A673 (cell line): ENCODE measurements around the gene PTGDR2. TPM values are rescaled to one million over a fixed set of nuclear protein-coding genes. Genes with fewer than 3 reads are reported as not detected.

Experiments
- BruUV-seq: library from RNA; stranded (reverse); fragments of 400-500 nt; replicated peaks from 2 replicates; lab custom pipeline; 2021; lab: Mats Ljungman, UMichigan
- CTCF ChIA-PET: fragments of 300-600 bp; sonication (Branson Sonifier 250); formaldehyde crosslinking; loops from one replicate; lab custom pipeline; 2022; ENCODE audit warnings: antibody characterized with exemption; lab: Charles Lee
- POLR2A ChIA-PET: fragments of 300-600 bp; sonication (Branson Sonifier 250); formaldehyde crosslinking; loops from one replicate; lab custom pipeline; 2022; ENCODE audit warnings: antibody characterized with exemption; ENCODE audit not compliant: low non-redundant PET; lab: Charles Lee
- DNase-seq: peaks from one replicate; pipeline ENCODE4 v3.0.0-alpha.2; 2015; ENCODE audit warnings: low spot score
- H3K27ac ChIP-seq: fragments of 200-600 bp; sonication (generic); 2 replicates; pipeline ENCODE4 v1.5.1; 2016; ENCODE audit warnings: mixed run types, low read depth, mild to moderate bottlenecking, mixed read lengths, antibody characterized with exemption, low read length; ENCODE audit not compliant: poor library complexity, severe bottlenecking
- H3K27me3 ChIP-seq: fragments of 200-600 bp; sonication (generic); replicated peaks from 2 replicates; pipeline ENCODE4 v1.6.1; 2017; ENCODE audit warnings: mixed run types, low read depth, mild to moderate bottlenecking, mixed read lengths, antibody characterized with exemption, low read length; ENCODE audit not compliant: insufficient read depth, poor library complexity
- H3K36me3 ChIP-seq: fragments of 200-600 bp; sonication (generic); 2 replicates; pipeline ENCODE4 v1.6.1; 2016; ENCODE audit warnings: mixed run types, mild to moderate bottlenecking, mixed read lengths, antibody characterized with exemption, low read length; ENCODE audit not compliant: insufficient read depth, poor library complexity, severe bottlenecking
- H3K4me1 ChIP-seq: fragments of 200-600 bp; sonication (generic); 2 replicates; pipeline ENCODE4 v1.6.1; 2017; ENCODE audit warnings: mixed run types, mild to moderate bottlenecking, mixed read lengths, antibody characterized with exemption, low read length; ENCODE audit not compliant: insufficient read depth, poor library complexity, severe bottlenecking
- H3K4me3 ChIP-seq: fragments of 200-600 bp; sonication (generic); 2 replicates; pipeline ENCODE4 v1.5.1; 2016; ENCODE audit warnings: low read depth, mixed run types, mild to moderate bottlenecking, mixed read lengths, low read length; ENCODE audit not compliant: poor library complexity, severe bottlenecking
- H3K9me3 ChIP-seq: fragments of 200-600 bp; sonication (generic); 2 replicates; pipeline ENCODE4 v1.6.1; 2016; ENCODE audit warnings: mixed run types, low read depth, mild to moderate bottlenecking, mixed read lengths, antibody characterized with exemption, low read length; ENCODE audit not compliant: poor library complexity, severe bottlenecking
- EZH2 ChIP-seq: fragments of 200-600 bp; sonication (generic); IDR thresholded peaks from 2 replicates; pipeline ENCODE4 v1.6.1; 2017; ENCODE audit warnings: borderline replicate concordance, low read depth, mild to moderate bottlenecking, mixed read lengths, antibody characterized with exemption, low read length; ENCODE audit not compliant: poor library complexity, severe bottlenecking
- intact Hi-C: fragments of 100-400 bp; cut with micrococcal nuclease; formaldehyde crosslinking; loops from one replicate; pipeline ENCODE4 v1.10.0; 2022; ENCODE audit not compliant: unreplicated experiment
- total RNA-seq: library from RNA; stranded (reverse); gene quantifications from 2 replicates; pipeline ENCODE4 v1.2.3, GENCODE V29; 2021
- TF ChIP-seq, protein P1 (sequence below): fragments of 300-800, 200-600 bp; sonication (generic); conservative IDR thresholded peaks from 2 replicates; pipeline ENCODE4 v1.5.1; 2017; ENCODE audit warnings: low read depth, mild to moderate bottlenecking, antibody characterized with exemption, low read length, moderate library complexity, mixed read lengths

The PTGDR2 gene
- total RNA-seq, 1 experiment from 2014 or later = 0.09 TPM

DNA sequence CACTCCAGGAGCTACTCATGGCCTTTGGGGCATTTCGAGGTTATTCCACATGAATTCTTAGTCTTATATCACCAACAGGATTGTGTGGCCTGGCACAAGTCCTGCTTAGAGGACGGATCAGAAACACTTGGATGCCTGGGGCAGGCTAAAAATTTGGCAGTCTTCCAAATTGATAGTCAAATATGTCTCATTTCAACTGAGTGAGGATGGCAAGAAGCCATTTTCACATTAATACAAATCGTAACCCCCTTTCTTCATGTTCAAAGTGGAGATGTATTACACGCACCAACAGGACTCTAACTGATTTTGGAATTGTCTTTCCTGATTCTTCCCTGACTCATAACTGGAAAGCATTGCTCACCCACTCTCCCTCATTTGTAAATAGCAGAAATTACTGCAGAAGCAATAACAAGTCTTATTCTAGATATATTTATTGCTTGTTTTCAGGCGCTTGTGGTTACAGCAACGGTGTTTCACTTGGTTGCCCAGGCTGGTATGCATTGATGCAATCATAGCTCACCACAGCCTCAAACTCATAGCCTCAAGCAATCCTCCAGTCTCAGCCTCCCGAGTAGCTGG, 24.2 kb downstream of the PTGDR2 start:
- no TSS peak for BruUV-seq
- intact Hi-C loops = loop anchor here (1.0 to 5.0 kb wide), 5 partner anchors 57 to 356 kb away; partner anchors contain the start of gene PRPF19
- H3K27ac ChIP-seq = no peak overlapping the region
- ChIA-PET POLR2A (no interaction called here), CTCF (interaction anchor here (1.1 to 2.4 kb wide), 7 partner anchors 16 to 345 kb away, joined by 3 to 34 read pairs (median 4); no protein-coding TSS in a partner anchor)
- H3K27me3 ChIP-seq = peaks cover 5% of the 10 kb centered on the region
- no peaks in the 10 kb centered on the region for H3K9me3 ChIP-seq
- TF ChIP-seq EZH2 = no peak
- no peaks in the 10 kb centered on the region for H3K4me1 ChIP-seq
- no peak for DNase-seq
- no peaks in the 10 kb centered on the region for H3K36me3 ChIP-seq
- no peak overlapping the region for H3K4me3 ChIP-seq

DNA sequence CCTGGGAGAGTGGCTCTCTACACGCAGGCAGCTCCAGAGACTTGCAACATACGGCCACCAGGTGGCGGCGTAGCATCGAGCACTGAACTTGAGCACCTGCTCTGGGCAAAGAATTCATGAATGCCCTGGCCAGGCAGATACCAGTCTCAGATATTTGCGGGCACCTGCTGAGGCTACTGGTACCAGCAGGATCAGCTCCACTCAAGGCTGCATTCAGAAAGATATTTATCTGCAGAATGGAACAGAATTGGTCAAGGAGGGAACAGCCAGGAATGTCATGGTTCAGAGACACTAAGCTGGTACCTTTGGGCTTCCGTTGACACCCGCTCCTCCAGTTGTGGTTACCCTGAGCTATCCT, 24.6 kb downstream of the PTGDR2 start:
- Histone ChIP-seq H3K4me3 (no peak overlapping the region), H3K9me3 (no peaks in the 10 kb centered on the region), H3K36me3 (no peaks in the 10 kb centered on the region), H3K4me1 (no peaks in the 10 kb centered on the region), H3K27ac (no peak overlapping the region), H3K27me3 (peaks cover 5% of the 10 kb centered on the region)
- ChIA-PET POLR2A (no interaction called here), CTCF (interaction anchor here (0.6 to 2.4 kb wide), 10 partner anchors 16 to 357 kb away, joined by 3 to 34 read pairs (median 4); no protein-coding TSS in a partner anchor)
- peak; percentile 84 for DNase-seq
- no TSS peak for BruUV-seq
- TF ChIP-seq EZH2 = no peak
- TF ChIP-seq, protein P1, sequence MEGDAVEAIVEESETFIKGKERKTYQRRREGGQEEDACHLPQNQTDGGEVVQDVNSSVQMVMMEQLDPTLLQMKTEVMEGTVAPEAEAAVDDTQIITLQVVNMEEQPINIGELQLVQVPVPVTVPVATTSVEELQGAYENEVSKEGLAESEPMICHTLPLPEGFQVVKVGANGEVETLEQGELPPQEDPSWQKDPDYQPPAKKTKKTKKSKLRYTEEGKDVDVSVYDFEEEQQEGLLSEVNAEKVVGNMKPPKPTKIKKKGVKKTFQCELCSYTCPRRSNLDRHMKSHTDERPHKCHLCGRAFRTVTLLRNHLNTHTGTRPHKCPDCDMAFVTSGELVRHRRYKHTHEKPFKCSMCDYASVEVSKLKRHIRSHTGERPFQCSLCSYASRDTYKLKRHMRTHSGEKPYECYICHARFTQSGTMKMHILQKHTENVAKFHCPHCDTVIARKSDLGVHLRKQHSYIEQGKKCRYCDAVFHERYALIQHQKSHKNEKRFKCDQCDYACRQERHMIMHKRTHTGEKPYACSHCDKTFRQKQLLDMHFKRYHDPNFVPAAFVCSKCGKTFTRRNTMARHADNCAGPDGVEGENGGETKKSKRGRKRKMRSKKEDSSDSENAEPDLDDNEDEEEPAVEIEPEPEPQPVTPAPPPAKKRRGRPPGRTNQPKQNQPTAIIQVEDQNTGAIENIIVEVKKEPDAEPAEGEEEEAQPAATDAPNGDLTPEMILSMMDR = peak; percentile 97
- intact Hi-C loops = loop anchor here (1.0 to 5.0 kb wide), 5 partner anchors 58 to 356 kb away; partner anchors contain the start of gene PRPF19

DNA sequence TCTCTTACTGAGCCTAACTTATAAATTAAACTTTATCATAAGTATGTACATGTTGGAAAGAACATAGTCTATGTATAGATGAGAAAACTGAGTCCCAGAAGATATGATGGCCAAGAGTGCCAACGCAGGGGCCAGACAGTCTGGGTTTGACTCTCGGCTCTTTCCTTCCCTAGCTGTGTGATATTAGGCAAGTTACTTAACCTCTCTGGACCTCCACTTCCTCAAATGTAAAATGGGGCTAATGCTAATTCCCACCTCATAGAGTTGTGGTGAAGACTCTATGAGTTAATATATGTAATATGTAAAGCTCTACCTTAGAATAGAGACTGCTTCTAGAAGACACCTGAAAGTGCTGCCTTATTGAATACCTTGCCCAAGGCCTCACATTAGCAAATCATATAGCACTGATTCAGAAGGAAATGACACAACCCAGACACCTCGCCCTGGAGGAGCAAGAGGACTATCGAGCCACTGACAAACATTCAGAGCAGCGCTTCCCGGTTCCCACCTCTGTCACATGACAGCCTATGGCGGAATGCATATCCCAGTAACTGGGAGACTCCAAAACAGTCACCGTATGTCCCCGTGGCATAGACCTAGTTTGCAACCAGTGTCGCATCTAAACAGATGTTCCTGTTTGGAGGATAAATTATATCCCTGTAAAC, 25.1 kb downstream of the PTGDR2 start:
- Histone ChIP-seq H3K27me3 (peaks cover 5% of the 10 kb centered on the region), H3K4me3 (no peak overlapping the region), H3K27ac (no peak overlapping the region), H3K9me3 (no peaks in the 10 kb centered on the region), H3K4me1 (no peaks in the 10 kb centered on the region), H3K36me3 (no peaks in the 10 kb centered on the region)
- no TSS peak for BruUV-seq
- CTCF ChIA-PET = interaction anchor here (0.6 to 2.4 kb wide), 9 partner anchors 16 to 357 kb away, joined by 3 to 34 read pairs (median 4); no protein-coding TSS in a partner anchor
- TF ChIP-seq, protein P1 = no peak
- TF ChIP-seq EZH2 = no peak
- POLR2A ChIA-PET = no interaction called here
- intact Hi-C loops = loop anchor here (1.0 to 5.0 kb wide), 5 partner anchors 58 to 357 kb away; partner anchors contain the start of gene PRPF19
- DNase-seq = no peak
